ENCODE data around the gene PDZD7.

The PDZD7 gene

GRCh38 chr10:100986623-100986951 is 44.3 kb downstream of the PDZD7 start:
- Histone ChIP-seq H3K79me2 (ENCODE audit: insufficient read depth, low read length) (peaks cover 56% of the 10 kb centered on the region), H3K4me3 (ENCODE audit: low read depth in 1 of 2, low read length in 2 of 2) (peak overlapping the region; percentile 95), H3K27me3 (ENCODE audit: insufficient read depth, low read length, poor library complexity) (no peaks in the 10 kb centered on the region), H3K9ac (ENCODE audit: low read depth, low read length) (peak overlapping the region; percentile 86), H3K27ac (ENCODE audit: low read length) (peak overlapping the region; percentile 90), H3K4me1 (ENCODE audit: insufficient read depth, low read length) (peaks cover 49% of the 10 kb centered on the region), H3K4me2 (ENCODE audit: insufficient read depth, low read length) (peak overlapping the region; percentile 99), H3K9me3 (ENCODE audit: insufficient read depth, low read length, severe bottlenecking) (no peaks in the 10 kb centered on the region), H2AFZ (ENCODE audit: low read depth, low read length) (peak overlapping the region; percentile 98), H3K36me3 (ENCODE audit: insufficient read depth, low read length) (peaks cover 55% of the 10 kb centered on the region), H4K20me1 (ENCODE audit: insufficient read depth, low read length) (peaks cover 37% of the 10 kb centered on the region; the same call in 1 of the 2 replicates)
- TF ChIP-seq EZH2 (IDR thresholded peaks at IDR 0.05; ENCODE audit: borderline replicate concordance, low read depth, low read length, severe bottlenecking): no peak
- no peak for ATAC-seq (ENCODE audit: insufficient read depth, low read depth)
- no peak for DNase-seq

DNA sequence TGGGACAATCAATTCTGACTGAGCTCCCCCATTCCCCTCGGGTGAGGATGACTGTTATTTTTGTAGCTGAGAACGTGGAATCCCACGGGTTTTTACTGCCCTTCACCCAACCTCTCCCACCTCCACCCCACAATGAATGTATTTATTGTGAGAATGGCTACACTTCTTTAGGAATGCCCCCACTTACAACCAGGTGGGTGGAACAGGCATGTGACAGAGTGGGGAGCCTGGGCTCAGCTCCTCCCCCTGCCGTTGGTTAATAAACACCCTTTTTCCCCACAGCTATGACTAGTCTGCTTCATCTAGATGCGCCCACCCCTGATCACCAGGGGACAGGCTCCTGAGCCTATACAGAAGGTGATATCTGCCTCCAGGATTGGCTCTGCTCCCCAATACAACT is 45.6 kb downstream of the PDZD7 start:
- no peaks in the 10 kb centered on the region for H3K27me3 ChIP-seq (ENCODE audit: insufficient read depth, low read length, poor library complexity)
- peaks cover 50% of the 10 kb centered on the region for H3K79me2 ChIP-seq (ENCODE audit: insufficient read depth, low read length)
- no peak for TF ChIP-seq EZH2 (IDR thresholded peaks at IDR 0.05; ENCODE audit: borderline replicate concordance, low read depth, low read length, severe bottlenecking)
- no peak for TF ChIP-seq CTCF (IDR thresholded peaks at IDR 0.05; ENCODE audit: borderline replicate concordance, extremely low read depth, low read length, poor library complexity, severe bottlenecking)
- no peak for DNase-seq
- H2AFZ ChIP-seq (ENCODE audit: low read depth, low read length): no peak overlapping the region
- H3K4me1 ChIP-seq (ENCODE audit: insufficient read depth, low read length): peaks cover 41% of the 10 kb centered on the region
- H3K4me2 ChIP-seq (ENCODE audit: insufficient read depth, low read length): no peak overlapping the region; the same call in 1 of the 2 replicates
- H3K9me3 ChIP-seq (ENCODE audit: insufficient read depth, low read length, severe bottlenecking): no peaks in the 10 kb centered on the region
- H3K4me3 ChIP-seq (ENCODE audit: low read depth in 1 of 2, low read length in 2 of 2): no peak overlapping the region
- no peak for ATAC-seq (ENCODE audit: insufficient read depth, low read depth)
- peak overlapping the region; percentile 86; the same call in 1 of the 2 replicates for H3K9ac ChIP-seq (ENCODE audit: low read depth, low read length)
- peaks cover 53% of the 10 kb centered on the region for H3K36me3 ChIP-seq (ENCODE audit: insufficient read depth, low read length)
- H3K27ac ChIP-seq (ENCODE audit: low read length): no peak overlapping the region
- peaks cover 31% of the 10 kb centered on the region; the same call in 1 of the 2 replicates for H4K20me1 ChIP-seq (ENCODE audit: insufficient read depth, low read length)

GRCh38 chr10:100984672-100985177 is 46.2 kb downstream of the PDZD7 start:
- Histone ChIP-seq H3K9me3 (ENCODE audit: insufficient read depth, low read length, severe bottlenecking) (no peaks in the 10 kb centered on the region), H3K9ac (ENCODE audit: low read depth, low read length) (no peak overlapping the region), H3K4me2 (ENCODE audit: insufficient read depth, low read length) (no peak overlapping the region), H3K27me3 (ENCODE audit: insufficient read depth, low read length, poor library complexity) (no peaks in the 10 kb centered on the region), H4K20me1 (ENCODE audit: insufficient read depth, low read length) (peaks cover 26% of the 10 kb centered on the region; the same call in 1 of the 2 replicates), H3K27ac (ENCODE audit: low read length) (no peak overlapping the region), H3K36me3 (ENCODE audit: insufficient read depth, low read length) (peaks cover 51% of the 10 kb centered on the region), H3K4me1 (ENCODE audit: insufficient read depth, low read length) (peaks cover 36% of the 10 kb centered on the region), H2AFZ (ENCODE audit: low read depth, low read length) (no peak overlapping the region), H3K4me3 (ENCODE audit: low read depth in 1 of 2, low read length in 2 of 2) (no peak overlapping the region), H3K79me2 (ENCODE audit: insufficient read depth, low read length) (peaks cover 44% of the 10 kb centered on the region)
- DNase-seq: no peak
- TF ChIP-seq CTCF (IDR thresholded peaks at IDR 0.05; ENCODE audit: borderline replicate concordance, extremely low read depth, low read length, poor library complexity, severe bottlenecking): no peak
- TF ChIP-seq EZH2 (IDR thresholded peaks at IDR 0.05; ENCODE audit: borderline replicate concordance, low read depth, low read length, severe bottlenecking): no peak
- no peak for ATAC-seq (ENCODE audit: insufficient read depth, low read depth)

DNA sequence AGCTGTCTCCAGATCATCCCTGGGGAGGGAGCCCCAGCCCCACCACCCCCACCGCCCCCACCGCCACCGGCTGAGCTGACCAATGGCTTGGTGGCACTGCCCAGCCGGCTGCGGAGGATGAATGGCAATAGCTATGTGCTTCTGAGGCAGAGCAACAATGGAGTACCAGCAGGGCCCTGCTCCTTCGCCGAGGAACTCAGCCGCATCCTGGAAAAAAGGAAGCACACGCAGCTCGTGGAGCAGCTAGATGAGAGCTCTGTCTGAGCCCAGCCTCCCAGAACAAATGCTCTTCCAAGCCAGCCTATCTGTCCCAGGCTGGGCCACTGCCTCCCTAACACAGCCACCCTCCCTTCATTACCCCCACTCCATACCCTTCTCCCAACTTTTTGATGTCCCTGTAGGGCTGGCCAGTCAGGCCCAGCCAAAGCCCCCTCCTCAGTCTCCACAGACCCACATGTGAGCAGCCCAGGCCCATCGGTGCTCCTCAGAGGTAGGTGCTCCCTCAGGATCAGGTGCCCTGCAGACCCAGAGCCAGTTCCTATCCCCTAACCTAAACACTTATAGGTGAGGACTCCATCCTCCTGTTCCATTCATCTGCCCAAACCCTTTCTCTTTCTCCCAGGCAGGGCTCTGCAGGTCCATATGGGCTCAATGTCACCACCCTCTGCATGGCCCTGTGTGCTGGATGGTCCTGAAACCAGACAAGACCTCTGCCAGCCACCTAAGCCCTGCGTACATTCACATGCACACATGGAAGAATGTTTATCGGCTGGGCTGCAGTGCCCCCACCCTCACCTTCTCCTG is 46.9 kb downstream of the PDZD7 start:
- H3K9me3 ChIP-seq (ENCODE audit: insufficient read depth, low read length, severe bottlenecking): no peaks in the 10 kb centered on the region
- ATAC-seq (ENCODE audit: insufficient read depth, low read depth): no peak
- H3K27me3 ChIP-seq (ENCODE audit: insufficient read depth, low read length, poor library complexity): no peaks in the 10 kb centered on the region
- TF ChIP-seq CTCF (IDR thresholded peaks at IDR 0.05; ENCODE audit: borderline replicate concordance, extremely low read depth, low read length, poor library complexity, severe bottlenecking): no peak
- TF ChIP-seq EZH2 (IDR thresholded peaks at IDR 0.05; ENCODE audit: borderline replicate concordance, low read depth, low read length, severe bottlenecking): no peak
- H3K79me2 ChIP-seq (ENCODE audit: insufficient read depth, low read length): peaks cover 37% of the 10 kb centered on the region
- H3K36me3 ChIP-seq (ENCODE audit: insufficient read depth, low read length): peaks cover 45% of the 10 kb centered on the region
- H2AFZ ChIP-seq (ENCODE audit: low read depth, low read length): no peak overlapping the region
- H3K4me3 ChIP-seq (ENCODE audit: low read depth in 1 of 2, low read length in 2 of 2): no peak overlapping the region
- H3K27ac ChIP-seq (ENCODE audit: low read length): no peak overlapping the region
- H3K4me2 ChIP-seq (ENCODE audit: insufficient read depth, low read length): no peak overlapping the region
- no peak for DNase-seq
- H3K9ac ChIP-seq (ENCODE audit: low read depth, low read length): no peak overlapping the region
- peaks cover 20% of the 10 kb centered on the region; the same call in 1 of the 2 replicates for H4K20me1 ChIP-seq (ENCODE audit: insufficient read depth, low read length)
- peaks cover 30% of the 10 kb centered on the region for H3K4me1 ChIP-seq (ENCODE audit: insufficient read depth, low read length)
